ENCODE results near the gene SLC6A4. TPM values are rescaled to one million over a fixed set of nuclear protein-coding genes. Genes with fewer than 3 reads are reported as not detected.
A peak's percentile ranks its signal among the peaks of the same experiment; 100 is the strongest.

The SLC6A4 gene
- total and polyA plus RNA-seq, 2 of the 8 experiments (the other 6 are each of a cell fraction or from before 2014, with no cell fraction given), result 0.09 to 0.33 TPM

DNA sequence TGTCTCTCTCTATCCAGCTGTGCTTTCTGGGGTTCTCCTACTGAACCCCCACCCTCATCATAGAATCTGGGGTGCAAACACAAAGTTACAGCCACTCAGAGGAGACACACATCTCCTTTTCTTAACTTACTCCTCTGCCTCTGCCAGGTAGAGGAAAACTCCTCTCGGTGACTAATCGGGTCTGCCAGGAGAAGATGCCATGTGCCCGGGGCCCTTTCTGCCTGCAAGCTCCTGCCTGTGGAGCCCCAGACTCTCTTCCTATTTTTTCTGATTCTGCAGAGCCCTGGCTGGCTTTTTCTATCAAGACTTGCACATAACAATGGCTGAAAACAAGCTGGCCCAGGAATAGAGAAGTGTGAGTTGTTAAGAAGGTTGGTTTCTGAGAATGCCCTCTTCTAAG, 10.4 kb downstream of the SLC6A4 start:
- H3K4me2 ChIP-seq (ENCODE audit: insufficient read depth in 1 of 2, low read depth in 2 of 2, low read length in 2 of 2), result no peak overlapping the region
- no peak overlapping the region for H3K27ac ChIP-seq (ENCODE audit: low read depth, low read length)
- ChIA-PET CTCF (ENCODE audit: partially characterized antibody) (interaction anchor here (1.1 to 1.8 kb wide), 3 partner anchors 11 to 52 kb away, joined by 3 to 9 read pairs (median 6); no protein-coding TSS in a partner anchor), POLR2A (ENCODE audit: partially characterized antibody) (interaction anchor here (0.7 to 1.5 kb wide), 5 partner anchors 9 to 121 kb away, joined by 3 to 5 read pairs (median 4); no protein-coding TSS in a partner anchor)
- 0 out of 2 replicates have a peak overlapping the region, but pooled peaks have one; percentile 64 for H2AFZ ChIP-seq (ENCODE audit: low read length)
- 92% methylated on average over 3 of the region's 3 CpGs; no CpG with 5 or more reads in 1 of the 2 experiments for whole genome bisulfite sequencing, 2 experiments (ENCODE audit: extremely low coverage in 1 of 2, insufficient coverage in 1 of 2, insufficient read length in 1 of 2, insufficient replicate concordance in 2 of 2, low coverage in 1 of 2, low lambda C conversion rate in 2 of 2, missing lambda C conversion rate in 1 of 2)
- no peaks in the 10 kb centered on the region for H4K20me1 ChIP-seq (replicated peaks in 1 of 2; ENCODE audit: control insufficient read depth in 1 of 2, insufficient read depth in 2 of 2, low read length in 2 of 2)
- DNase-seq (ENCODE audit: low read depth in 1 of 2, low spot score in 2 of 2) (no peak), FAIRE-seq (no peak)
- H3K79me2 ChIP-seq (ENCODE audit: control insufficient read depth in 1 of 2, insufficient read depth in 2 of 2, low read length in 2 of 2), result no peaks in the 10 kb centered on the region
- no peaks in the 10 kb centered on the region for H3K36me3 ChIP-seq (ENCODE audit: control insufficient read depth in 2 of 4, insufficient read depth in 4 of 4, low read length in 3 of 4)
- H2BK5ac ChIP-seq (ENCODE audit: low read depth, low read length), result no peak overlapping the region
- H4K91ac ChIP-seq (replicated peaks; ENCODE audit: insufficient read length, low read length), result no peak overlapping the region
- no peak overlapping the region for H3K56ac ChIP-seq (replicated peaks; ENCODE audit: insufficient read length, low read depth, low read length)
- no peak overlapping the region for H2BK20ac ChIP-seq (ENCODE audit: low read length)
- no peak overlapping the region for H3K4ac ChIP-seq (replicated peaks; ENCODE audit: insufficient read length, low read depth, low read length)
- peaks cover 0 to 2% (median 0%) of the 10 kb centered on the region in 4 experiments; a peak in 2 of 7 replicates for H3K4me1 ChIP-seq (replicated peaks in 1 of 4; ENCODE audit: control insufficient read depth in 3 of 4, insufficient read depth in 4 of 4, low read length in 3 of 4)
- no peaks in the 10 kb centered on the region for H3K27me3 ChIP-seq (replicated peaks in 1 of 4; ENCODE audit: control insufficient read depth in 3 of 4, extremely low read depth in 1 of 4, insufficient read depth in 3 of 4, low read length in 3 of 4)
- no peak overlapping the region for H3K14ac ChIP-seq (ENCODE audit: insufficient read length)
- no peak overlapping the region for H3K23ac ChIP-seq (ENCODE audit: insufficient read length)
- no peak overlapping the region for H2BK15ac ChIP-seq (ENCODE audit: low read length)
- no peak overlapping the region for H2BK120ac ChIP-seq (replicated peaks; ENCODE audit: low read depth, low read length)
- H3K23me2 ChIP-seq (ENCODE audit: low read depth, low read length), result no peaks in the 10 kb centered on the region
- H4K8ac ChIP-seq (ENCODE audit: extremely low read depth, insufficient read depth, low read length), result no peak overlapping the region
- H2AK5ac ChIP-seq (ENCODE audit: low read depth, low read length), result no peak overlapping the region
- H4K5ac ChIP-seq (ENCODE audit: insufficient read length, low read depth, low read length), result no peak overlapping the region
- H3K9ac ChIP-seq (replicated peaks in 1 of 4; ENCODE audit: extremely low read depth in 1 of 4, low read depth in 3 of 4, low read length in 3 of 4), result no peak overlapping the region
- H3K9me3 ChIP-seq (ENCODE audit: insufficient read depth in 2 of 2, low read depth in 1 of 2, low read length in 1 of 2), result no peaks in the 10 kb centered on the region
- H3K79me1 ChIP-seq (ENCODE audit: low read depth, low read length), result no peaks in the 10 kb centered on the region
- no peak overlapping the region for H3K18ac ChIP-seq (ENCODE audit: extremely low read depth, low read length)
- TF ChIP-seq RNF2 (IDR thresholded peaks at IDR 0.05; ENCODE audit: borderline replicate concordance, low read depth, low read length, missing control alignments, poor library complexity, severe bottlenecking) (no peak), YY1 (IDR thresholded peaks at IDR 0.05; ENCODE audit: low read depth, low read length) (no peak), RFX5 (IDR thresholded peaks at IDR 0.05; ENCODE audit: borderline replicate concordance, low read depth, low read length) (no peak), SRF (IDR thresholded peaks at IDR 0.05; ENCODE audit: low read depth, low read length) (no peak), EP300 (IDR thresholded peaks at IDR 0.05; ENCODE audit: borderline replicate concordance in 1 of 2, low read depth in 2 of 2, low read length in 2 of 2) (no peak), HDAC6 (IDR thresholded peaks at IDR 0.05; ENCODE audit: low read depth, low read length) (no peak), CBX8 (IDR thresholded peaks at IDR 0.05; ENCODE audit: borderline replicate concordance, low read depth, low read length) (no peak), CHD1 (IDR thresholded peaks at IDR 0.05; ENCODE audit: low read depth, low read length) (no peak), BCL11A (IDR thresholded peaks at IDR 0.05; ENCODE audit: low read depth in 2 of 2, low read length in 2 of 2) (no peak)
- TF ChIP-seq, protein P1, sequence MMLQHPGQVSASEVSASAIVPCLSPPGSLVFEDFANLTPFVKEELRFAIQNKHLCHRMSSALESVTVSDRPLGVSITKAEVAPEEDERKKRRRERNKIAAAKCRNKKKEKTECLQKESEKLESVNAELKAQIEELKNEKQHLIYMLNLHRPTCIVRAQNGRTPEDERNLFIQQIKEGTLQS (IDR thresholded peaks at IDR 0.05; ENCODE audit: insufficient read depth, low read depth, low read length), result no peak
- H3K4me3 ChIP-seq (ENCODE audit: extremely low read depth in 1 of 4, insufficient read depth in 2 of 4, low read depth in 3 of 4, low read length in 4 of 4), result no peak overlapping the region
- H2BK12ac ChIP-seq (ENCODE audit: low read depth, low read length), result no peak overlapping the region

Data from H1 (cell line).